ENCODE results near the gene PCIF1.
A peak's percentile ranks its signal among the peaks of the same experiment; 100 is the strongest.

PCIF1 gene

GRCh38 chr20:45917790-45918141 is 16.7 kb upstream of the PCIF1 start:
- Histone ChIP-seq H3K4me1 (ENCODE audit: control insufficient read depth, insufficient read depth, low read length, unreplicated experiment) (peaks cover 18% of the 10 kb centered on the region), H3K36me3 (ENCODE audit: insufficient read depth, low read length) (no peaks in the 10 kb centered on the region), H3K27ac (ENCODE audit: low read depth, low read length) (no peak overlapping the region), H3K27me3 (ENCODE audit: insufficient read depth, low read length) (no peaks in the 10 kb centered on the region), H2AFZ (ENCODE audit: low read length, unreplicated experiment) (no peak overlapping the region), H3K79me2 (ENCODE audit: control insufficient read depth, insufficient read depth, low read length, unreplicated experiment) (no peaks in the 10 kb centered on the region), H3K4me3 (ENCODE audit: low read depth, low read length) (no peak overlapping the region)

- Histone ChIP-seq H3K27me3 (ENCODE audit: insufficient read depth, low read length) (no peaks in the 10 kb centered on the region), H3K4me1 (ENCODE audit: control insufficient read depth, insufficient read depth, low read length, unreplicated experiment) (peaks cover 18% of the 10 kb centered on the region), H3K4me3 (ENCODE audit: low read depth, low read length) (no peak overlapping the region), H2AFZ (ENCODE audit: low read length, unreplicated experiment) (no peak overlapping the region), H3K36me3 (ENCODE audit: insufficient read depth, low read length) (no peaks in the 10 kb centered on the region), H3K27ac (ENCODE audit: low read depth, low read length) (no peak overlapping the region), H3K79me2 (ENCODE audit: control insufficient read depth, insufficient read depth, low read length, unreplicated experiment) (no peaks in the 10 kb centered on the region)
Measured at GRCh38 chr20:45918182-45918737, 16.2 kb upstream of the PCIF1 start.

DNA sequence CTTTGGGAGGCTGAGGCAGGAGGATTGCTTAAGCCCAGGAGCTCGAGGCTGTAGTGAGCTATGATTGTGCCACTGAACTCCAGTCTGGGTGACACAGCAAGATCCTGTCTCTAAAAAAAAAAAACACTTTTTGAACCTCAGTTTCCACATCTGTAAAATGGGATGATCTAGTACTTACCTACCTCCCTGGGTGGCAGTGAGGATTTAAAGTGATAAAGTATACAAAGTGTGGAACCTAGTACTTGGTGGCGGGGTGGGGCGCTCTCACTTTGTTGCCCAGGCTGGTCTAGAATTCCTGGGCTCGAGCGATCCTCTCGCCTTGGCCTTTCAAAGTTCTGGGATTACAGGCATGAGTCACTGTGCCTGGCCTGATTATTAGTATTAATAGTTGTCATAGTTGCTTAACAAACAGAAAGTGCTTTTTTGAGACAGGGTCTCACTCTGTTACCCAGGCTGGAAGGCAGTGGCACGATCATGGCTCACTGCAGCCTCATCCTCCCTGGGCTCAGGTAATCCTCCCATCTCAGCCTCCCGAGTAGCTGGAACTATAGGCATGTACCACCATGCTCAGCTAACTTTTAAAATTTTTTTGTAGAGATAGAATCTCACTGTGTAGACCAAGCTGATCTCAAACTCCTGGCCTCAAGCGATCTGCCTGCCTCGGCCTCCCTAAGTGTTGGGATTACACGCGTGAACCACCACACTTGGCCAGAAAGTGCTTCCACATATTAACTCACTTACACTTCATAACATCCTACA is 15.5 kb upstream of the PCIF1 start:
- H2AFZ ChIP-seq (ENCODE audit: low read length, unreplicated experiment): no peak overlapping the region
- no peak overlapping the region for H3K4me3 ChIP-seq (ENCODE audit: low read depth, low read length)
- peaks cover 18% of the 10 kb centered on the region for H3K4me1 ChIP-seq (ENCODE audit: control insufficient read depth, insufficient read depth, low read length, unreplicated experiment)
- no peak overlapping the region for H3K27ac ChIP-seq (ENCODE audit: low read depth, low read length)
- H3K36me3 ChIP-seq (ENCODE audit: insufficient read depth, low read length): no peaks in the 10 kb centered on the region
- no peaks in the 10 kb centered on the region for H3K79me2 ChIP-seq (ENCODE audit: control insufficient read depth, insufficient read depth, low read length, unreplicated experiment)
- H3K27me3 ChIP-seq (ENCODE audit: insufficient read depth, low read length): no peaks in the 10 kb centered on the region

DNA sequence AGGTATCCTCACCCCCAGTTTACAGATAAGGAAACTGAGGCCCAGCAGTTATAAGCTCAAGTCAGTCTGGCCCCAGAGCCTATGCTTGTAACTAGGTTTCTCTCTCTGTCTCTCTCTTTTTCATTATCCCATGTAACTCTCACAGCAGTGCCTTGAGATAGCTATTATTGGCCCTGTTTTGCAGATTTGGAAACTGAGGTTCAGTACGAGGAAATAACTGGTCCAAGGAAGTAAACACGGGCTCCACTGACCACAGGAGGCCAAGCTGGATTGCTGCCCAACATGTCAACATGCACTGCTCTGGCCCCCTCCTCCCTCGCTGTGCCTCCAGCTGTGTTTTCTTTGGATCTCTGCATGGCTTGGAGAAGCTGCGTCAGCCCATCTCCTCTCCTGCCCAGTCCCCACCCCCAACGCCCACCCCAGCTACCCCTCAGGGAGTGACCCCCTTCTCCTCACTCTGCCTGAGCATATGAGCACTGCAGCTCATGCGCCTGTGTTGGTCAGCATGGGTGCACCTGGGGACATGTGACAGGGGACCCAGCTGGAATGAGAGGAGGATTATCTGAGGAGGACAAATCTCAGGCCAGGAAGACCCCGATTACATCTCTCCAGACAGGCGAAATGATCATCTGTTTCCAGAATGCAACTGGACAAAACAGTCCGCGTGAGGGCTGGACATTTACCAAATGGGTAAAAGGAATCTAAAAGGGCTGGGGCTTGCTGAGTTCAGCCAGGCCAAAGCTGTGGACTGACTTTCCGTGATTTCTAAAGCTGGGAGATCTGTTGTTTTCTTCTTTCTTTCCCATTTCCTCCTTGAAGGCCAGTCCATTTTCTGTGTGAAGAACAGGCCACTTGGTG is 14.7 kb upstream of the PCIF1 start:
- no peaks in the 10 kb centered on the region for H3K79me2 ChIP-seq (ENCODE audit: control insufficient read depth, insufficient read depth, low read length, unreplicated experiment)
- H2AFZ ChIP-seq (ENCODE audit: low read length, unreplicated experiment): no peak overlapping the region
- H3K27me3 ChIP-seq (ENCODE audit: insufficient read depth, low read length): no peaks in the 10 kb centered on the region
- no peaks in the 10 kb centered on the region for H3K36me3 ChIP-seq (ENCODE audit: insufficient read depth, low read length)
- no peak overlapping the region for H3K4me3 ChIP-seq (ENCODE audit: low read depth, low read length)
- no peak overlapping the region for H3K27ac ChIP-seq (ENCODE audit: low read depth, low read length)
- H3K4me1 ChIP-seq (ENCODE audit: control insufficient read depth, insufficient read depth, low read length, unreplicated experiment): peaks cover 25% of the 10 kb centered on the region

DNA sequence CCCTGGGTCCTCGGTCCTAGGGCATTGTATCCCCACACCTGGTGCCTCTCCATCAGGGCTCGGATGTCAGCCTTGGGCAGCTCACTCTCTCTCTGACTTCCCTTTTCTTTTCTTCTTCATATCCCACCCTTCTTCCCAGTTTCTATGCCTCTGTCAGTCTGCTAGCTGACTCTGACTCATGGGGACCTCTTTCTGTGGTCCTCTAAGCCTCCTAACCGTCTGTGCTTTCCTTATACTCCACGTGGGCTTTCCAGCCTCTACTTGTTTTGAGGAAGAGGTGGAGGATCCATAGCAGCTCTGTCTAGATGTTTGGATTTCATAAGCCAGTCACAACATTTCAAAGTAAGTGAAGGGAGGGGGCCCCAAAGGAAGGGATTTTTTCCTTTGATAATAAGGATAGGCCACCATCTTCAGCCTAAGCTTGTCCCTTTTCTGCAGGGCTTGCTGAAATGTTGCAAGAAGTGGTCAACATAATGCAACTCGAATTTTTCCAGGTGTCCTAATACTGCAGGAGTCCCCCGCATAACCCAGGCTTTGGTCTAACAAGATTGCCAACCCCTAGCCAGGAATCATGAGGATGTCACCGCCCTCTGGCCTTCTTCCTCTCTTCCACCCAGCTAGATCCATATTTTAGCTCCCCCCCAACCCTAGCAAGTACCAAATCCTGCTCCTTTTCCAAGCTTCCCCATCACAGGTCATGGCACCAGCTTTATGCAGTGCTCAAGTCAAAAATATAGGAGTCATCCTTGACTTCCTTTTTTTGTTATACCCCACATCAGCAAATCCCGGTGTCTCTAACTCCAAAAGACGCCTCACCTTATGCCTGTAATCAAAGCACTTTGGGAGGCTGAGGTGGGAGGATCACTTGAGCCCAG is 13.8 kb upstream of the PCIF1 start:
- H3K4me1 ChIP-seq (ENCODE audit: control insufficient read depth, insufficient read depth, low read length, unreplicated experiment): peaks cover 25% of the 10 kb centered on the region
- H3K4me3 ChIP-seq (ENCODE audit: low read depth, low read length): no peak overlapping the region
- H2AFZ ChIP-seq (ENCODE audit: low read length, unreplicated experiment): no peak overlapping the region
- no peaks in the 10 kb centered on the region for H3K27me3 ChIP-seq (ENCODE audit: insufficient read depth, low read length)
- H3K79me2 ChIP-seq (ENCODE audit: control insufficient read depth, insufficient read depth, low read length, unreplicated experiment): no peaks in the 10 kb centered on the region
- H3K36me3 ChIP-seq (ENCODE audit: insufficient read depth, low read length): no peaks in the 10 kb centered on the region
- H3K27ac ChIP-seq (ENCODE audit: low read depth, low read length): no peak overlapping the region

GRCh38 chr20:45921337-45922189 is 12.9 kb upstream of the PCIF1 start:
- Histone ChIP-seq H3K4me3 (ENCODE audit: low read depth, low read length) (no peak overlapping the region), H3K79me2 (ENCODE audit: control insufficient read depth, insufficient read depth, low read length, unreplicated experiment) (no peaks in the 10 kb centered on the region), H3K27ac (ENCODE audit: low read depth, low read length) (no peak overlapping the region), H2AFZ (ENCODE audit: low read length, unreplicated experiment) (no peak overlapping the region), H3K4me1 (ENCODE audit: control insufficient read depth, insufficient read depth, low read length, unreplicated experiment) (peaks cover 25% of the 10 kb centered on the region), H3K36me3 (ENCODE audit: insufficient read depth, low read length) (no peaks in the 10 kb centered on the region), H3K27me3 (ENCODE audit: insufficient read depth, low read length) (no peaks in the 10 kb centered on the region)

DNA sequence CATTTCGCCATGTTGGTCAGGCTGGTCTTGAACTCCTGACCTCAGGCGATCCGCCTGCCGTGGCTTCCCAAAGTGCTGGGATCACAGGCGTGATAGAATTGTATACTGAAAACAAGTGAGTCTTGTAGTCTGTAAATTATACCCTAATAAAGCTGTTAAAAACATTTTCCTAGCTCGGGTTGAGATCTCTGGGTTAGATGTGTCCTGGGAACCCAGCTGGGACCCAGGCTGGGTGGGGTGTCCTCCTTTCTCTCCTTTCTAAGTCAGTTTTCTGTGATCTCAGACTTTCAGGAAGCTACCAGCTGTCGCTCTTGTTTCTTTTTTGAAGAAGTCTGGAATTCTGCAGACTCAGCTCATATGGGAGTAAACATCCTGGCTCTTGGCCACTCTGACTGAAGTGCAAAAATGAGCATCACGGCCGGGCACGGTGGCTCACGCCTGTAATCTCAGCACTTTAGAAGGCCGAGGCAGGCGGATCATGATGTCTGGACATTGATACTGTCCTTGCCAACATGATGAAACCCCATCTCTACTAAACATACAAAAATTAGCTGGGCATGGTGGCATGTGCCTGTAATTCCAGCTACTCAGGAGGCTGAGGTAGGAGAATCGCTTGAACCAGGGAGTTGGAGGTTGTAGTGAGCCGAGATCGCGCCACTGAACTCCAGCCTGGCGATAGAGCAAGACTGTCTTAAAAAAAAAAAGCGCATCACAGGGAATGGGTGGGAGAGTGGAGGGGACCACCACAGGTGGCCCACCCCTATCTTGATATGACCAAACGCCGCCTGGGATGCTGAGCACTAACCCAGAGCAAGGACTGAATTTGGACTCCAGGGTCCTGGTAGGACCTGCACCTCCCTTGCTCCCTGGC is 9.9 kb upstream of the PCIF1 start:
- H3K4me1 ChIP-seq (ENCODE audit: control insufficient read depth, insufficient read depth, low read length, unreplicated experiment): peaks cover 21% of the 10 kb centered on the region
- H3K27ac ChIP-seq (ENCODE audit: low read depth, low read length): no peak overlapping the region
- no peaks in the 10 kb centered on the region for H3K27me3 ChIP-seq (ENCODE audit: insufficient read depth, low read length)
- peak overlapping the region; percentile 72 for H2AFZ ChIP-seq (ENCODE audit: low read length, unreplicated experiment)
- no peak overlapping the region; the same call in 1 of the 2 replicates for H3K4me3 ChIP-seq (ENCODE audit: low read depth, low read length)
- H3K36me3 ChIP-seq (ENCODE audit: insufficient read depth, low read length): no peaks in the 10 kb centered on the region
- no peaks in the 10 kb centered on the region for H3K79me2 ChIP-seq (ENCODE audit: control insufficient read depth, insufficient read depth, low read length, unreplicated experiment)

DNA sequence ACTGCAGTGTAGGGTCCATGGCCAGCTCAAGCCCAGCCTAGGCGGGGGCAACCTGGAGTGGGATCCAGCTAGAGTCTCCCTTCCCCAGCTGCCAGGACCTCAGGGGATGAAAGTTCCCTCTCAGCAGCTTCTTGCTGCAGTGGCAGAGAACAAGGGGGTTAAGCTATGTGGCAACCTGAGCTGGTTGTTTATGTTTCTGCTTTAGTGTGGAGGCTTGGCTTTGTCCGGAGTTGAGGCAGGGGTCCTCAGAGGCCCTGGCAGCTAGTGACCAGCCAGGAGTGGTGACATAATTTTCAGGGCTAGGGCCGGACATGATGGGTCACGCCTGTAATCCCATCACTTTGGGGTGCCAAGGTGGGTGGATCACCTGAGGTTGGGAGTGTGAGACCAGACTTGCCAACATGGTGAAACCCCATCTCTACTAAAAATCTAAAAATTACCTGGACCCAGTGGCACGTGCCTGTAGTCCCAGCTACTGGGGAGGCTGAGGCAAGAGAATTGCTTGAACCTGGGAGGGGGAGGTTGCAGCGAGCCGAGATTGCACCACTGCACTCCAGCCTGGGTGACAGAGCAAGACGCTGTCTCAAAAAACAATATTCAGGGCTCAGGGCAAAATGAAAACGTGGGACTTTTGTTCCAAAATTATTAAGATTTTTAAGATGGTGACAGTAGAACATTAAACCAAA is 8.5 kb upstream of the PCIF1 start:
- no peak overlapping the region for H3K27ac ChIP-seq (ENCODE audit: low read depth, low read length)

DNA sequence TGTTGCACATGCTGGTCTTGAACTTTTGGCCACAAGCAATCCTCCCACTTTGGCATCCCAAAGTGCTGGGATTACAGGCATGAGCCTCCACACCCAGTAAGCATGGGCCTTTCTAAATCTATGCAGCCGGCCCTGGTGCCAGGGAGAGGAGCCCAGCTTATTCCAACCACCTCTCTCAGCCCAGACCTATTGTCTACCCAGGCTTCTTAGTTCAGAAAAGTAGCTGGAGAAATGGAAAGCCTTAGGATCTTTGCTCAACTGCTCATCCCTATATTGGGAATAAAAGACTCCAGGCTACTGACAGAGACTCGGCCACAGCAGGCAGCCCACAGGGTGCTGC is 7.8 kb upstream of the PCIF1 start:
- Histone ChIP-seq H3K27ac (ENCODE audit: low read depth, low read length) (no peak overlapping the region), H3K4me3 (ENCODE audit: low read depth, low read length) (no peak overlapping the region), H3K4me1 (ENCODE audit: control insufficient read depth, insufficient read depth, low read length, unreplicated experiment) (peaks cover 11% of the 10 kb centered on the region), H3K79me2 (ENCODE audit: control insufficient read depth, insufficient read depth, low read length, unreplicated experiment) (no peaks in the 10 kb centered on the region), H3K36me3 (ENCODE audit: insufficient read depth, low read length) (no peaks in the 10 kb centered on the region), H3K27me3 (ENCODE audit: insufficient read depth, low read length) (no peaks in the 10 kb centered on the region), H2AFZ (ENCODE audit: low read length, unreplicated experiment) (no peak overlapping the region)

More for the DNA sequence above, 8.5 kb upstream of the PCIF1 start:
- H3K4me1 ChIP-seq (ENCODE audit: control insufficient read depth, insufficient read depth, low read length, unreplicated experiment): peaks cover 11% of the 10 kb centered on the region
- no peaks in the 10 kb centered on the region for H3K27me3 ChIP-seq (ENCODE audit: insufficient read depth, low read length)
- H3K4me3 ChIP-seq (ENCODE audit: low read depth, low read length): no peak overlapping the region
- no peaks in the 10 kb centered on the region for H3K79me2 ChIP-seq (ENCODE audit: control insufficient read depth, insufficient read depth, low read length, unreplicated experiment)
- no peak overlapping the region for H2AFZ ChIP-seq (ENCODE audit: low read length, unreplicated experiment)
- no peaks in the 10 kb centered on the region for H3K36me3 ChIP-seq (ENCODE audit: insufficient read depth, low read length)

Data from ACC112 (cell line).